NCI-H226 (cell line): ENCODE data around the gene RELT.
A peak's percentile ranks its signal among the peaks of the same experiment; 100 is the strongest.

Experiments
- DNase-seq: peaks from one replicate; pipeline ENCODE4 v3.0.0-alpha.2; 2015

The RELT gene

DNA sequence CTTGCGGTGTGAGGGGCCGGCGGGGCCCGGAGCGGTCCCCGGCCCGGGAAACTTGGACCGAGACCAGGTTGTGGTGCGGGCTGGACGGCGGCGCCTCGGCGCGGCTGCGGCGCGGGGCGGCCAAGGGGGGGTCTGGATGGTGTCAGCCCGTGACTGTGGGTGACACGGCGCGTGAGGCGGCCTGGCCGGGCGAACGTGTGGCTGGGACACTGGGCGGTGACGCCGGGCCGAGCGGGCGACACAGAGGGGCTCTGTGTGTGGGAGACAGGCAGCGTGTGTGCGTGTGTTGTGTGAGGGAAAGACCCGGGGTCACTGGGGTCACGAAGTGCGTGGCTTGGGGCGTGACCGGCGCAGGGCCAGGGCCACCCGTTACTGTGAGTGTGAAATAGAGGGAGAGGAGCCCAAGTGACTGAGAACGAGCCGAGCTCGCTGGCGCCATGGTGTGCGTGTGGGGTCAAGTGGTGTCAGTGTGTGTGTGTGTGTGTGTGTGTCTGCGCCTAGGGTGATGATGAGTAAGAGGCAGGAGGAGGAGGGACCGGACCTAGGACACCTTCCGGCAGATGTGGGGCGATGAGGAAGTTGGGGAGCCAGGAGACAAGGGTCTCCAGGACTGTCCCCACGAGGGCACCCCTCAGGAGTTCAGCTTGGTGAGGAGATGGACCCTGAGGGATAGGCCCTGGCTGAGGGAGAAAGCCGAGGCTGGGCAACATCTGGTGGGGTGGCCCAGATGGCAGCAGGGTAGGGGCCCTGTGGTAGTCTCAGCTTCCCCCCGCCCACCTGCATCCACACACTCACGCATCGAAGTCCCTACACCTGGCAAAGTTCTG is 817 bp downstream of the RELT start:
- DNase-seq, result peak; percentile 57

DNA sequence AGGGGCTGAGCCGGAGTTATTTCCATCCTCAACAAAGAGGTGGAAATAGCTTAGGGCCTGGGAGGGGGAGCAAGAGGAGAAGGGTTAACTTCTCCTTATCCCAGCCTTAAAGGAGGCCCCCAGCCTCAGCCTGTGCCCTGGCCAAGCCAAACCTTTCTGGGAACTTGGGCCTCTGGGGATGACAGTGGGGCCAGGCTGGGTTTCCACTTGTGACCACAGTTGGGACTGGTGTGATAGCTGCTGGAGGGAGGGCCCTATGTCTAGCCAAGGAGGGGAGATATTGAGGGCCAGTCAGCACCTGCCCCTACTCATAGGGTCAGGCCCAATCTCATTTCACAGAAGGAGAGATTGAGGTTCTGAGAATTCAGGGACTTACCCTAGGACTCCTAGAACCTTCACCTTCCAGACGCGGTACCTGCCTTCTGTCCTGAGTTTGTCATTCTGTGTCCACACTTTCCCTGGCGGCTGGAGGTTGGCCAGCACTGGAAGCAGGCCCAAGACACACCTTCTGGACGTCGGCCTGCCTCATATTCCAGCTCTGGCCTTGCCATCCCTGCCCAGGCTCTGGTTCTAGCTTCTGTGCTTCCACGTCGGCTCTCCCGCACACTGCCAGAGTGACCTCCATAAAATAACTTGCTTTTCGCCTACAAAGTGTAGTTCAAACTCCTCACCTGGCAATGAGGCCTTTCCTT is 3.1 kb downstream of the RELT start:
- DNase-seq, result no peak

DNA sequence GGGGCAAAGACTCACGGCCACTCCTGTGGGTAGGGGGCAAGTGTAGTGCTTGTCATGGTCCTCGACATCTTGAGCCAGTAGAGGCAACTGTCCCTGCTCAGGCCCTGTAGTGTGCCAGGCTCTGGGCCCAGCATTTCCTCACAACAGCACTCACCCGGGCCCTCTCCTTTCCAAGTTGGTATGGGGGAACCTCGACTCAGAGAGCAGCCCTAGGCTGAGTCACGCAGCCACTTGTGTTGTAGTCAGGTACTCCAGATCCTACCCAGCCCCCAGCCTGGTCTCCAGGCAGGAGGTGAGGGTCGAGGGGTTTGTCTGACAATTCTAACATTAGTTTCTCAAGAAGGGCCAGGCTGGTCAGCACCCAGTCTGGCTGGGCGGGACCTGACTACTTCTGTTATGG is 4.1 kb downstream of the RELT start:
- DNase-seq, result no peak

DNA sequence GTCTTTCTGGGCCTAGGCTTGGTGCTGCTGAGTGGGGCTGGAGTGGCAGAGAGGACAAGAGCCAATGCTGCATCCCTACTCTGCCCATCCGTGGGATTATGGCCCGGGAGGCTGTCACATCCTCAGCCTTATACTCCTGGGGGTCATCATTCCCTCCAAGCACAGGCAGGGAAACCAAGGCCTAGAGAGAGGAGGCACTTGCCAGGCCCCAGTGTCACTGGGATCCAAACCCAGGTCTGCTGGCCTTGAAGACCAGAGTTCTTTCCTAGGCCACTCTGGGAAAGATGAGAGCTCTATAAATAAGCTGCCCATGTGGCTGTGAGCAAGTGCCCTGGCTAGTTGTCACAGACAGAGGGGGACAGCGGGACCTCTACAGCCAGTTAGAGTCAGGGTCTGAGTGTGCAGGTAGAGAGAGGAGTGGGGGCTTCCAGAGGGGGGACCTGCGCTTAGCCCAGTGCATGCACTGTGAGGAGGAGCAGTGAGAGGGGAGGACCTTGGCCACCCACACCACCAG is 4.8 kb downstream of the RELT start:
- DNase-seq, result no peak

DNA sequence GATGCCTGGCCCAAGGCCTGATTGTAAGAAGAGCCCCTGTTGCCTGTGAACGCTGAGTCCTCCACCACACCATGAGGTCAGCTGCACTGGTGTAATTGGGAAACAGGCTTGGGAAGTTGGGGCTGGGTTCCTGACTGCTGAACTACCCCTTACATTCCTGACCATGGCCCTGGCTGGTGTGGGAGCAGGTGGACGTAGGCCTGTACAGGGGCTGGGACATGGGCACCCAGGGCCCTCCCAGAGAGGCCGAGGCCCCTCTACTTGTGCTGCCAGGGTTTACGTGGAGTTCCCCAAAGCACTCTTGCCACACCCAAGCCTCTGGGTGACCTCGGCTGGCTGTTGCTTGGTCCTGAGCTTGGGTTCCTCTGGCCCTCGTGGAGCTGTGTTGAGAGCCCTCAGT is 5.4 kb downstream of the RELT start:
- no peak for DNase-seq

DNA sequence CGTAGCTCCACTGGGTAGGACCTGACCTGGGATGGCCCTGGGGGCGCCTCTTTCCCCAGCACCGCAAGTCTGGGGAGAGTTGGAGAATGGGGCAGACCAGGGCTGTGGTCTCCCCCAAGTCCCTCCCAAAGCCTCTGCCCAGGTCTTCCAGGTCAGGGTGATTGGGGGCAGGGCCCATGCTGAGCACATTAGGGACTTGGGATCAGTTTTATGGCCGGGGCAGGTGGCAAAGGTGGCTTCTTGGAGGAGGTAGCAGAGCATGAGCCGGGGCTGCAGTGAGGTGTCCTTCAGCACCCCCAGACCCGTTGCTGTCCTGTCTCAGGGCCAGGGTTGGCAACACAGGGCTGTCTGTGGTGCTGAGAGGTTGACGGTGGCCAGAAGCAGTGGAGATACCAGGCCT is 6.0 kb downstream of the RELT start:
- DNase-seq, result no peak

DNA sequence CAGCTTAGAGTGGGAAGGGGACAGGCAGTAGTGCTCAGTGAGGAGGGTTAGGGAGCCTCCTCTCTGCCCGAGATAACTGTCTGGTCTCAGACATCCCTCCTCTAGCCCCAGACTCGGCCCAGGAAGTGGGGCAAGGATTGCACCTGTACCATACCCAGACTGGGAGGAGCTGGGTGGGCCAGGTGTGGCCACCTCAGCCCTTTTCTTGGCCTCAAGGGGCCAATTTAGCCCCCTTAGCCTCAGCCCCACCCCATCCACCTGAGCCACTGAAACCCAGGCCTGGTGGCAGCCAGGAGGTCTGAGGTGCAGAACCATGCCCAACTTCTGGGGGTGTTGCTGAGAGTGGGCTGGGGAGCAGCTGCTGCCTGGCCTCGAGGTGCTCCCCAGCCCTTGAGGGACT is 6.5 kb downstream of the RELT start:
- DNase-seq, result no peak

DNA sequence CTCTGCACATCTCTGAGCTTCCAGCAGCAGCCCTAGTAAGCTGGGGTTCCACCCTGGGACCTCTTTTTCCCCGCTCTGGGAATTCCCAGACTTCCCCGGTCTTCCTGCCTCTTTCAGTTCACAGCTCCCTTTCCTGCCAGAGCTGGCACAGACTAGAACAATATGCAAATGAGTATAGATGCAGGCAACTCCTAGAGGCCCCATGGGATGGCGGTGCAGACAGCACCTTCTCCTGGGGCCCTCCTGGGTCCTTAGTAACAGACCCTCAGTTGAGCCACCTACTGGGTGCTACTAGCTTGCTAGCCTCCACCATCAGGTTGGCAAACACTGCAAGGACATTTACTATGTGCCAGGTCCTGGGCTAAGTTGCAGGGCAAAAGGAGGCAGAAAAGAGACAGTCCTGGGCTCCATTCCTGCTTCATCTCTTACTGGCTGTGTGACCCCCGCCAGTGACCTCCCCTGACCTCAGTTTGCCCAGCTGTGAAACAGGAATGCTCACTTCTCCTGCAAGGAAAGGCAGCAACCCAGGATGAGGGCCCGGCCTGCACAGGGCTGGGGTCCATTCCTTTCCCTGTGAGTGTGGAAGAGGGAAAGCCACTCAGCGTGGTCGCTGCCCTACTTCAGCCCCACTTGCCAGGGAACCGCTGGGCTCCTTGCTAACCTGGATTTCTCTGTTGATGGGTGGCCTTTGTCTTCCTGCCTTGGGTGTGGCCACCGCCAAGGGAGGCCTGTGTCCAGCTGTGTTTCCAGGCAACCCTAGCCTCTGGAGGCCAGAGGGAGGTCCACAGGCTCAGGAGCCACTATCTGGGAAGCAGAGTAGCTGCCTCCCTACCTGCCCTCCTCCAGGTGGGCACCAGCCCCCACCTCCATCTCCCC is 7.3 kb downstream of the RELT start:
- DNase-seq, result peak; percentile 56

DNA sequence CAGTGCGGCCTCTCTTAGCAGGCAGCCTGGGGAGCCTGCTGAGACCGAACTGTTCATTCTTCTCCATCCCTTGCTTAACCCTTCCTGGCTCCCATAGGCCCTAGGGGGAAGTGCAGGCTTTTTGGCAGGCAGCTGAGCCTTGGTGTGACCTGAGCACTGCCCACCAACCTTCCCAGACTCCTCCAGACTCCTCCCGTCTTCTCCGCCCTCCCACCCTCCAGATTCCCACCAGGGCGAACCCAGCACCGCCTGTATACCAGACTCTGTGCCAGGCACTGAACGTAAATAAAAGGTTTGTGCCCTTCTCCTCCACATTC is 7.9 kb downstream of the RELT start:
- DNase-seq, result no peak

DNA sequence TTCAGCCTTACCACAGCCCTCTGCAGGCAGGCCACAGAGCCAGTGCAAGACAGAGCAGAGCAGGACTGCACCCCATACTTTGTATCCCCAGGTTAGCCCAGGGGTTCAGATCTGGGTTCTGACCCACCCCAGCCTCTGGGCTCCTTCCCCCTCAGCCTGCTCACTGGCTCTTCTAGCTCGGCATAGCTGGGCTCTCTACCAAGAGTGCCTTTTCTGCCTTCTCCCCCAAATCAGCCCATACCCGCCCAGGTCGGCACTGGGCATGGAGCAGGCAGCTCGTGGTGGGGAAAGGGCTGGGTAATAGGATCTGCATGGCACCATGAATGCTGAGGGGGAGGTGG is 8.3 kb downstream of the RELT start:
- no peak for DNase-seq

DNA sequence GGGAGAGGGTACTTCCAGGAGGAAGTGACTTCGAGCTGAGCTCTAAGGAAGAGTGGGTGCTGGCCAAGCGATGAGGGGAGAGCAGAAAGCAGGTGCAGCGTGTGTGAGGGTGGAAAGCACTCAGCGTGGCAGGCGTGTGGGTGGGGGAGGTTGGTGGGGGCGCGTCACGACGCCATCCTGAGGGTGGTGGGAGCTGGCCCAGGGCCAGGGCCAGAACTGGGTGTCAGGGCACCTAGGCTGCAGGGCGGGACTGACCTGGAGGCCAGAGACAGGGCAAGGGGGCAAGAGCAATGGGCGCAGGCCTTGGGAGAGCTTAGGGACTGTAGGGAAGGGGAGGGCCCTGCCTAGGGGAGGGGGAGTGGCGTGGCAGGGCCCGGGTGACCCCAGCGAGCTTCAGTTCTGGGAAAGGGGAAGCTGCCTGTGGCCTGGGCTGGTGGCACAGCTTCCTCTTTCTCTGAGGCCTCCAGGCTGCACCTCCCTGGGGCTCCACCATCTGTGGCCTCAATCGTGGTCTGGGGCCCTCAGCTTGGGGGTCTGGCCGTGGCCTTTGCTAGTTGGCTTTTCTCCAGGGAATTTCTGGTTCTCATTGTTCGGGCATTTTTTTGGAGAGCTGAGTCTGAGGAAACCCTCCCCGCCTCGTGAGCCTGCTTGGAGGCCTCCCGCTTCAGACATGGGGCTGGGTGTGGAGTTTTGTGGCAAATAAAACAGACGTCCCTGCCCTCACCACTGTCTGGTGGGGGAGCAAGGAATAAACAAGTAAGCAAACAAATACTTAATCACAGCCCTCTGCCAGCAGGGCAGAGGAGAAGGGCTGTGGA is 8.9 kb downstream of the RELT start:
- DNase-seq, result no peak

DNA sequence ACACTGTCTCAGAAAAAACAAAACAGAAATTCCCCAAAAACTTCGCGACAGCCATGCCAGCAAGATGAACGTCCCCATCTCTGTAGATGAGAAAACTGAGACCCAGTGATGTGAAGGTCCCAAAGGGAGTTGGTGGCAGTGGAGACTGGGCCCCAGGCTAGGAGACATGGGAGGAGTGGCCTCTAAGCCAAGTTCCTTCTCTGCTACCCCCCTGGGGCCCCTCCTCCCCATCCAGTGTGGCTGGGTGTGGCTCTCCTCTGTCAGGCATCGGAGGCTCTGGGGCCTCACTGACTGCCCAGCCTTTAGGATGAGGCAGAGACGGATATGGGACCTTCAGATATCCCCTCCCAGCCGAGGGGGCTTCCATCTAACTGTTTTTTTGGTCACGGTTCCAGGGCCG is 9.8 kb downstream of the RELT start:
- DNase-seq, result no peak

DNA sequence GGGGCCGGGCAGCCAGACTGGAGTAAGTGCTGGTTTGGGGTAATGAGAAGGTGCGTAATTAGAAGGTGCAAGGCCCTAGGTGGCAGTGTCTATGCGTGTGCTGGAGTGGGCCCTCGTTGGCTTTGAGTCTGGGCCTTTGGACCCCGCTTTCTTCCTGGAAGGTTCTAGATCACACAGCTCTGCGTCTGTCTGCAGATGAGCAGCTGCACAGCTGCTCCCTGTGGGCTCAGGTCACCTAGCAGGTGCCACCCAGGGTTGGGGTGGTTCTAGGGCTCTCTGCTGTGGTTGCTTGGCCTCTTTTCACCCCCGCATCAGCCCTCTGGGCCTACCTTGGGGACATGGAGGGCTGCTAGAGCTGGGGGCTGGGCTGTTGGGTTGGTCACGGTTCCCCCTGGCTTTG is 10.3 kb downstream of the RELT start:
- DNase-seq, result no peak

DNA sequence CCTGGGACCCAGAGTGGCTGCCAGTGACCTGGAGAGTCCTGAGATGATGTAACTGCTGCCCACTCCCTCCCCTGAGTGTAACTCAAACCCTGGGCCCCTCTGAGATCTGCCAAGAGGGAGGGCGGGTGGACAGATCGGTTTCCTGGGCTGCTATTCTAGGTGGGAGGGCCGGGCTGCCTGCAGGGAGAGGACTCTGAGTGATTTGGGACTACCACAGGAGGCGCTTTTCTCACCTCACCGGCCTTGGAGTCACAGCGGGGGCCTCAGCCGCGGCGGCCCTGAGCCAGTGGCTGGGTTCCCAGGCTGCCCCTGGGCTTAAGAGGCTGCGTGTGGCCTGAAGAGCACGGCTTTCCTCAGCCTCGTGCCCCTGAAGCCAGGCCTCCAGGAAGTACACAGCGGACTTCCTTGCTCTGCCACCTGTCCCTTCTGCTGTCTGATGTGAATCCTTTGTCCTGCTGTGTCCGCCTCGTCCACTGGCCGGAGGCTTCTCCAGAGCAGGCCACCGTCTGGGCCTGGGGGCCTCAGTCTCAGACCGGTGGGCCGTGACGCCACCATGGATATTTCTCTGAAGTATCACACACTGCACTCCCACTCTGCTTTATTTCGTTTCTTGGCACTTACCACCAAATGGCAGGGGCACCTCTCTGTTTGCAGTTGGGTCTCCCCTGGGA is 11.5 kb downstream of the RELT start:
- DNase-seq, result no peak

DNA sequence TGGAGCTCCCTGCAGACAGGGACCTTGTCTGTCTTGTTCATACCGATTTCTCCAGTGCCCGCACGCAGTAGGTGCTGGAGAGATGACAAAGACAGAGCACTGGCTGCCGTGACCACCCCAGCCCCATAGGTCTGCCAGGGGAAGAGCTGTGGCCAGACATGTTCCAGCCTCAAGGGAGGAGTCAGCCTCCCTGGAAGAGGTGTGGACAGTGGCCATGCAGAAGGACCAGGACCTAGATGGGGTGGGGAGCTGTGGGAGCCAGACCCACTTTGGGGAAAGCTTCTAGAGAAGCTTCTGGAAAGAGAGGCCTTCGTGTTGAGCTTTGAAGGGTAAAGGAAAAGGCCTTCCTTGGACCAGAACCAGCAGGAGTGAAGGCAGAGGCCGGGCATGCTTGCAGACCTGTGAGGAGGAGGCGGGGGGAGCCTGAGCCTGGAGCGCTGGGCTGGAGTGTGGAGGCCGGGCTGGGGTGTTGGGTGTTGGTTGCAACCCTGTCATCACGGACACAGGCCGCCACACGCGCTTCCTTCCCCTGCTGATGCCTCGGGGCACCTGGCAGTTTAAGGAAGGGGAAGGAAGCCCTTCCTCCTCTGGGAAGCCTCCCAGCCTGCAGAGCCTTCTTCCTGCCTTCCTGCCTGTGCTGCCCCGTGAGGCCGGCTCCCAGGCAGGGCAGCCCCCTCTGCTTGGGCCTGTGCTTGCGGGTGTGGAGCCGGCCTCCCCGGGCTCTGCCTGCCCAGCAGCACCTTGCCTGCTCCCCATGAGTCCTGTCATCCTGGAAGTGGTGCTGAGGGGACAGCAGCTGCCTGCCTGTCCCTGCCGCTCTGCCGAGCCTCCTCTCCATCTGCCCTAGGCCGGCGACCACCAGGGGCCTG is 12.3 kb downstream of the RELT start:
- peak; percentile 37 for DNase-seq

DNA sequence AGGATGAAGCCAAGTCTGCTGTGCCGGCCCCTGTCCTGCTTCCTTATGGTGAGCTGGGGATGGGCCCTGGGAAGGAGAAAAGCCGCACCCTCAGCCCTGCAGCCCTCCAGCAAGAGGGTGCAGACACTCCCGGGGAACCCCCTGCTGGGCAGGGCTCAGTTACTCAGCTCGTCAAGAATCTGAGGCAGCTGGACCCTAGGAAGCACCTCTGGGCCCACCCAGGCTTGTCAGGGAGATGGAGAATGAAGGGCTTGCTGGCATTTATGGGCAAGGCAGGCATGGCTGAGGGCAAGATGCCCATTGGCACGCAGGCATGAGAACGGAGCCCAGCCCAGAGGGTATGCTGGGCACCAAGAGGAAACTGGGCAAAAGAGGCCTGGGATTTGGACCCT is 12.9 kb downstream of the RELT start:
- peak; percentile 75 for DNase-seq

DNA sequence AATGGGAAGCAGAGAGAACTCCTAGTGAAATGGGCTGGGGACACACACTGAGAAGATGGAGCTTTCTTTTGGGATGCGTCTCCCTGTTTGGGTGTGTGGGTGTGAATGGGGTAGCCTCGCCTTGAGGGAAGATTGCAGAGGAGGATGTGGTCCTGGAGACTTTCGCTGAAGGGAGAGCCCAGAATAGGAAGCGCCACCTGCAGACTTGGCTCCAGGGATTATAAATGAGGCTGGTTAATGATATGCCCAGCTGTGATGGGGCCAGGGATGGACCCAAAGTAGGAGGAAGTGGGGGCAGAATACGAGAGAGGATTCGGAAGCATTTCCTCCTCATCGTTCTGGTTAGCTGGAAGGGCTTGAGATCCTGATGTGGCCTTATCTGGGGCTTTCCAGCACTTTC is 13.7 kb downstream of the RELT start:
- DNase-seq, result no peak

DNA sequence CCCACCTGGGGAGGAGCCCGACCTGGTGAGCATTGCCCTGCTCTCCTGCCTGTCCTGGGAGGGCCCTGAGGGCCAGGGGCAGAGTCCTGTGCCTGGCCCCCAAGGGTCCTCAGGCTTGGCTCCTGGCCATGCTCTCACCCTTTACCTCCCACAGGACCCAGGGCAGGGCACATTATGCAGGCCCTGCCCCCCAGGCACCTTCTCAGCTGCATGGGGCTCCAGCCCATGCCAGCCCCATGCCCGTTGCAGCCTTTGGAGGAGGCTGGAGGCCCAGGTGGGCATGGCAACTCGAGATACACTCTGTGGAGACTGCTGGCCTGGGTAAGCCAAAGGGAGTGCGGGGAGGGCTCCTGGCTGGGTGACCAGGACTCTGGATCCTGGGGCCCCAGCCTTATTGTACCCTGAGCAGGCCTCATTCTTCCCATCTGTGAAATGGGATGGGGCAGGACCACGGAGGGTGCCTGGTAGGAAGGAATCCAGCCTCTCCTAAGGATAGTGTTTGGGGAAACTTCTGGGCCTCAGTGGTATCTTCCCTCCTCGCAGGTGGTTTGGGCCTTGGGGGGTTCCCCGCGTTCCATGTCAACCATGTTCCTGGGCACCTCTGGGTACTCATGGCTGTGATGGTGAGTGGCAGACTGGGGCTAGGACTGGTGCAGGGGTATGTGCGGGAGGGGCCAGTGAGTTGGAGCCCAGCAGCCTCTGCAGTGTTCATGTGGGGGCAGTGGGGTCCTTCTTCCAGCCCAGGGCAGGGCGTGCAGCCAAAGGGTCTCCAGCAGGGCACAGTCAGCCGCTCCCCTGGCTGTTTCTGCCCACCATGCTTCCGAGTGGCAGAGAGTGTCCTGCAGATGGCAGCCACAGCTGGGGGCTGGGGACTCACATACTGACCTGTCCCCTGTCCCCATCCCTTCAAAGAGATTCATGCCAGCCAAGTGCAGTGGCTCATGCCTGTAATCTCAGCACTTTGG is 14.7 kb downstream of the RELT start:
- no peak for DNase-seq

DNA sequence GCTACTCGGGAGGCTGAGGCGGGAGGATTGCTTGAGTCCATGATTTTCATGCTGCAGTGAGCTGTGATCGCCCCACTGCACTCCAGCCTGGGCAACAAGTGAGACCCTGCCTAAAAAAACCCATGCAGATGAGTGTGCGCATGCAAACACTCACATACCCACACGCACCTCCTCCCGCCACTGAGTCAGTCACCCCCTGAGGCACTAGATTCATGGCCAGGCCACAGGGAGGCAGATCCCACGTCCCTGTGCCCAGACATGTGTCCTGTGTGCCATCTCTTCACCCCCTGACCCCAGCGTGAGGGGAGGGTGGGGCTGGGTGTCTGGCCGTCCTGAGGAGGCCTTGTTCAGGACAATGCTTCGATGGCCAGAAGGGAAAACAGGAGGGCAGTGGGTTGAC is 15.5 kb downstream of the RELT start:
- DNase-seq, result no peak
